Liver (tissue), 9 donors: ENCODE data around the gene FMO3. TPM values are rescaled to one million over a fixed set of nuclear protein-coding genes. Genes with fewer than 3 reads are reported as not detected.

ENCODE experiments used
- DNase-seq: peaks from one replicate; pipeline ENCODE4 v3.0.0-alpha.2; 2017; ENCODE audit warnings: low spot score
- H3K27ac ChIP-seq, 2 donors: one replicate each; pipeline ENCODE4 v1.7.0; 2013; ENCODE audit warnings: inconsistent platforms in 2 of 2, low read length in 2 of 2, control low read depth in 1 of 2, low read depth in 1 of 2, mild to moderate bottlenecking in 1 of 2
- H3K27me3 ChIP-seq, 4 donors: one replicate each; pipeline versions ENCODE4 v1.6.1 to v1.7.0; 2013; ENCODE audit warnings: low read length in 3 of 4, inconsistent platforms in 1 of 4, mild to moderate bottlenecking in 1 of 4, moderate library complexity in 1 of 4; ENCODE audit not compliant: control insufficient read depth in 4 of 4, insufficient read depth in 4 of 4
- H3K36me3 ChIP-seq, 4 donors: one replicate each; pipeline versions ENCODE4 v1.6.1 to v1.7.0; 2013; ENCODE audit warnings: low read length in 3 of 4, mild to moderate bottlenecking in 3 of 4, low read depth in 1 of 4, moderate library complexity in 1 of 4; ENCODE audit not compliant: control insufficient read depth in 4 of 4, insufficient read depth in 3 of 4
- H3K4me1 ChIP-seq, 4 donors: one replicate each; pipeline versions ENCODE4 v1.6.1 to v1.7.0; 2013; ENCODE audit warnings: low read length in 3 of 4, mild to moderate bottlenecking in 3 of 4, moderate library complexity in 1 of 4; ENCODE audit not compliant: control insufficient read depth in 4 of 4, insufficient read depth in 4 of 4
- H3K4me3 ChIP-seq, 3 donors: one replicate each; pipeline versions ENCODE4 v1.6.1 to v1.7.0; 2013; ENCODE audit warnings: low read length in 3 of 3, control low read depth in 1 of 3, low read depth in 1 of 3, mild to moderate bottlenecking in 1 of 3
- H3K9ac ChIP-seq, 2 donors: one replicate each; pipeline ENCODE4 v1.7.0; 2013; ENCODE audit warnings: low read length in 2 of 2, mild to moderate bottlenecking in 2 of 2, moderate library complexity in 2 of 2, control low read depth in 1 of 2, low read depth in 1 of 2
- H3K9me3 ChIP-seq, 4 donors: one replicate each; pipeline versions ENCODE4 v1.6.1 to v1.7.0; 2013; ENCODE audit warnings: low read length in 3 of 4; ENCODE audit not compliant: control insufficient read depth in 4 of 4
- CTCF ChIP-seq: fragments of 150-350 bp; IDR thresholded peaks from 2 replicates; pipeline ENCODE4 v1.5.1; 2017; ENCODE audit warnings: improper control_type of control experiment, low read depth, low read length; ENCODE audit not compliant: missing input control
- EGR1 ChIP-seq, 2 donors: IDR thresholded peaks; 2 replicates each; pipeline ENCODE4 v1.6.1; 2016 to 2018; ENCODE audit warnings: antibody characterized with exemption in 2 of 2, low read depth in 2 of 2
- FOXA2 ChIP-seq: IDR thresholded peaks from 2 replicates; pipeline ENCODE4 v1.6.1; 2016; ENCODE audit warnings: antibody characterized with exemption
- GABPA ChIP-seq, 2 donors: IDR thresholded peaks in 1 of 2; conservative IDR thresholded peaks in 1 of 2; 2 replicates each; pipeline ENCODE4 v1.6.1; 2016; ENCODE audit warnings: antibody characterized with exemption in 2 of 2, mild to moderate bottlenecking in 1 of 2, moderate library complexity in 1 of 2
- HNF4A ChIP-seq, 2 donors: conservative IDR thresholded peaks; 2 replicates each; pipeline ENCODE4 v1.6.1; 2016; ENCODE audit warnings: antibody characterized with exemption in 2 of 2, mild to moderate bottlenecking in 2 of 2
- HNF4G ChIP-seq: IDR thresholded peaks from 2 replicates; pipeline ENCODE4 v1.6.1; 2016; ENCODE audit warnings: antibody characterized with exemption
- JUND ChIP-seq, 2 donors: IDR thresholded peaks; 2 replicates each; pipeline ENCODE4 v1.6.1; 2016; ENCODE audit warnings: antibody characterized with exemption in 2 of 2
- NR2F2 ChIP-seq: IDR thresholded peaks from 2 replicates; pipeline ENCODE4 v1.6.1; 2016; ENCODE audit warnings: antibody characterized with exemption
- RAD21 ChIP-seq, 2 donors: IDR thresholded peaks; 2 replicates each; pipeline ENCODE4 v1.6.1; 2016; ENCODE audit warnings: antibody characterized with exemption in 2 of 2, mild to moderate bottlenecking in 2 of 2
- SP1 ChIP-seq: IDR thresholded peaks from 2 replicates; pipeline ENCODE4 v1.6.1; 2018; ENCODE audit warnings: antibody characterized with exemption, mild to moderate bottlenecking
- TAF1 ChIP-seq: conservative IDR thresholded peaks from 2 replicates; pipeline ENCODE4 v1.6.1; 2016; ENCODE audit warnings: antibody characterized with exemption, mild to moderate bottlenecking
- YY1 ChIP-seq: IDR thresholded peaks from 2 replicates; pipeline ENCODE4 v1.6.1; 2016; ENCODE audit warnings: antibody characterized with exemption, mild to moderate bottlenecking
- WGBS: extraction: QIAGEN DNeasy Blood & Tissue Kit; methylation state at CpG from one replicate; pipeline ENCODE4 v1.1.7; 2013; 5-methylcytosine and 5-hydroxymethylcytosine counted together
- polyA plus RNA-seq, 2 donors: library from polyadenylated mRNA; stranded (reverse) in 1 of 2; unstranded in 1 of 2; fragments of 200-250 nt in 1 of 2; fragments of >200 nt in 1 of 2; fragmentation: Nextera tagmentation in 1 of 2; extraction: Ambion mirVana in 1 of 2; gene quantifications; one replicate each; pipeline versions ENCODE4 v1.2.1 to v1.2.3, GENCODE V29; 2013 to 2015
- total RNA-seq, 2 donors: library from RNA; depleted of rRNA; stranded (reverse); fragments of >200 nt; gene quantifications; one replicate each; pipeline ENCODE4 v1.2.3, GENCODE V29; 2014
- TF ChIP-seq, protein P1 (sequence below): IDR thresholded peaks from 2 replicates; pipeline ENCODE4 v1.6.1; 2016; ENCODE audit warnings: antibody characterized with exemption
- TF ChIP-seq, protein P2 (sequence below): IDR thresholded peaks from 2 replicates; pipeline ENCODE4 v1.6.1; 2016; ENCODE audit warnings: antibody characterized with exemption, mild to moderate bottlenecking
- TF ChIP-seq, protein P3 (sequence below): IDR thresholded peaks from 2 replicates; pipeline ENCODE4 v1.6.1; 2016; ENCODE audit warnings: antibody characterized with exemption
- TF ChIP-seq, protein P4 (sequence below): IDR thresholded peaks from 2 replicates; pipeline ENCODE4 v1.6.1; 2016; ENCODE audit warnings: antibody characterized with exemption
- donor health status: healthy.
- donor health status: healthy.
- donor health status: healthy.
- donor health status: healthy.
- donor health status: healthy.

Gene FMO3
- total and polyA plus RNA-seq, 4 donors = 11.1 to 276 (median 123) TPM

- Histone ChIP-seq H3K4me1 (no peaks in the 10 kb centered on the region), H3K9me3 (peaks cover 0 to 1% (median 0%) of the 10 kb centered on the region in 4 donors)
- WGBS = 75% methylated on average over 2 of the region's 2 CpGs
Observed at GRCh38 chr1:171048014-171048413, 42.7 kb upstream of the FMO3 start.

GRCh38 chr1:171052977-171053376 is 37.7 kb upstream of the FMO3 start:
- H3K4me3 ChIP-seq = no peak overlapping the region
- H3K4me1 ChIP-seq = no peaks in the 10 kb centered on the region
- no peak overlapping the region for H3K9ac ChIP-seq
- no peaks in the 10 kb centered on the region for H3K27me3 ChIP-seq
- H3K9me3 ChIP-seq = no peaks in the 10 kb centered on the region
- WGBS = 66% methylated on average over 2 of the region's 2 CpGs
- no peak for DNase-seq
- H3K36me3 ChIP-seq = no peaks in the 10 kb centered on the region
- no peak overlapping the region for H3K27ac ChIP-seq
- no peak for TF ChIP-seq FOXA2
- TF ChIP-seq JUND (IDR thresholded peaks at IDR 0.05) = no peak
- TF ChIP-seq NR2F2 = no peak
- TF ChIP-seq EGR1 (IDR thresholded peaks at IDR 0.05; ENCODE audit: low read depth in 2 of 2) = no peak
- no peak for TF ChIP-seq SP1
- TF ChIP-seq RAD21 (IDR thresholded peaks at IDR 0.05) = no peak
- TF ChIP-seq, protein P1, sequence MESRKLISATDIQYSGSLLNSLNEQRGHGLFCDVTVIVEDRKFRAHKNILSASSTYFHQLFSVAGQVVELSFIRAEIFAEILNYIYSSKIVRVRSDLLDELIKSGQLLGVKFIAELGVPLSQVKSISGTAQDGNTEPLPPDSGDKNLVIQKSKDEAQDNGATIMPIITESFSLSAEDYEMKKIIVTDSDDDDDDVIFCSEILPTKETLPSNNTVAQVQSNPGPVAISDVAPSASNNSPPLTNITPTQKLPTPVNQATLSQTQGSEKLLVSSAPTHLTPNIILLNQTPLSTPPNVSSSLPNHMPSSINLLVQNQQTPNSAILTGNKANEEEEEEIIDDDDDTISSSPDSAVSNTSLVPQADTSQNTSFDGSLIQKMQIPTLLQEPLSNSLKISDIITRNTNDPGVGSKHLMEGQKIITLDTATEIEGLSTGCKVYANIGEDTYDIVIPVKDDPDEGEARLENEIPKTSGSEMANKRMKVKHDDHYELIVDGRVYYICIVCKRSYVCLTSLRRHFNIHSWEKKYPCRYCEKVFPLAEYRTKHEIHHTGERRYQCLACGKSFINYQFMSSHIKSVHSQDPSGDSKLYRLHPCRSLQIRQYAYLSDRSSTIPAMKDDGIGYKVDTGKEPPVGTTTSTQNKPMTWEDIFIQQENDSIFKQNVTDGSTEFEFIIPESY = no peak
- TF ChIP-seq TAF1 = no peak
- no peak for TF ChIP-seq CTCF
- TF ChIP-seq, protein P2, sequence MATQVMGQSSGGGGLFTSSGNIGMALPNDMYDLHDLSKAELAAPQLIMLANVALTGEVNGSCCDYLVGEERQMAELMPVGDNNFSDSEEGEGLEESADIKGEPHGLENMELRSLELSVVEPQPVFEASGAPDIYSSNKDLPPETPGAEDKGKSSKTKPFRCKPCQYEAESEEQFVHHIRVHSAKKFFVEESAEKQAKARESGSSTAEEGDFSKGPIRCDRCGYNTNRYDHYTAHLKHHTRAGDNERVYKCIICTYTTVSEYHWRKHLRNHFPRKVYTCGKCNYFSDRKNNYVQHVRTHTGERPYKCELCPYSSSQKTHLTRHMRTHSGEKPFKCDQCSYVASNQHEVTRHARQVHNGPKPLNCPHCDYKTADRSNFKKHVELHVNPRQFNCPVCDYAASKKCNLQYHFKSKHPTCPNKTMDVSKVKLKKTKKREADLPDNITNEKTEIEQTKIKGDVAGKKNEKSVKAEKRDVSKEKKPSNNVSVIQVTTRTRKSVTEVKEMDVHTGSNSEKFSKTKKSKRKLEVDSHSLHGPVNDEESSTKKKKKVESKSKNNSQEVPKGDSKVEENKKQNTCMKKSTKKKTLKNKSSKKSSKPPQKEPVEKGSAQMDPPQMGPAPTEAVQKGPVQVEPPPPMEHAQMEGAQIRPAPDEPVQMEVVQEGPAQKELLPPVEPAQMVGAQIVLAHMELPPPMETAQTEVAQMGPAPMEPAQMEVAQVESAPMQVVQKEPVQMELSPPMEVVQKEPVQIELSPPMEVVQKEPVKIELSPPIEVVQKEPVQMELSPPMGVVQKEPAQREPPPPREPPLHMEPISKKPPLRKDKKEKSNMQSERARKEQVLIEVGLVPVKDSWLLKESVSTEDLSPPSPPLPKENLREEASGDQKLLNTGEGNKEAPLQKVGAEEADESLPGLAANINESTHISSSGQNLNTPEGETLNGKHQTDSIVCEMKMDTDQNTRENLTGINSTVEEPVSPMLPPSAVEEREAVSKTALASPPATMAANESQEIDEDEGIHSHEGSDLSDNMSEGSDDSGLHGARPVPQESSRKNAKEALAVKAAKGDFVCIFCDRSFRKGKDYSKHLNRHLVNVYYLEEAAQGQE = no peak
- TF ChIP-seq HNF4G = no peak

More at GRCh38 chr1:171048014-171048413, 42.7 kb upstream of the FMO3 start:
- H3K27me3 ChIP-seq = no peaks in the 10 kb centered on the region
- no peak overlapping the region for H3K27ac ChIP-seq
- H3K36me3 ChIP-seq = no peaks in the 10 kb centered on the region
- no peak for DNase-seq
- TF ChIP-seq HNF4A (conservative IDR thresholded peaks at IDR 0.05) (no peak), YY1 (no peak), JUND (IDR thresholded peaks at IDR 0.05) (no peak), TAF1 (no peak), GABPA (IDR thresholded peaks at IDR 0.05 in 1 of 2, conservative IDR thresholded peaks at IDR 0.05 in 1 of 2) (no peak), SP1 (no peak), NR2F2 (no peak), HNF4G (no peak), FOXA2 (no peak)
- TF ChIP-seq, protein P2 = no peak
- TF ChIP-seq, protein P3, sequence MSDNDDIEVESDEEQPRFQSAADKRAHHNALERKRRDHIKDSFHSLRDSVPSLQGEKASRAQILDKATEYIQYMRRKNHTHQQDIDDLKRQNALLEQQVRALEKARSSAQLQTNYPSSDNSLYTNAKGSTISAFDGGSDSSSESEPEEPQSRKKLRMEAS = no peak
- TF ChIP-seq, protein P1 = no peak
- TF ChIP-seq, protein P4, sequence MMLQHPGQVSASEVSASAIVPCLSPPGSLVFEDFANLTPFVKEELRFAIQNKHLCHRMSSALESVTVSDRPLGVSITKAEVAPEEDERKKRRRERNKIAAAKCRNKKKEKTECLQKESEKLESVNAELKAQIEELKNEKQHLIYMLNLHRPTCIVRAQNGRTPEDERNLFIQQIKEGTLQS = no peak
- no peak overlapping the region for H3K9ac ChIP-seq
- no peak overlapping the region for H3K4me3 ChIP-seq
